ENCODE measurements around the gene FZD4.
A peak's percentile ranks its signal among the peaks of the same experiment; 100 is the strongest.
"Not testable (repeated sequence)": the region's sequence is repeated elsewhere in the genome, so short reads cannot be mapped to it uniquely, and the experiment has no call there.

The FZD4 gene

GRCh38 chr11:86940122-86940777 is 14.9 kb downstream of the FZD4 start:
- H3K4me3 ChIP-seq (ENCODE audit: low read depth, low read length), result no peak overlapping the region
- no peak for TF ChIP-seq MYC (IDR thresholded peaks at IDR 0.05; ENCODE audit: low read depth, low read length)
- no peak for TF ChIP-seq MAX (IDR thresholded peaks at IDR 0.05; ENCODE audit: low read depth, low read length)
- TF ChIP-seq CTCF (IDR thresholded peaks at IDR 0.05; ENCODE audit: low read depth, low read length), result no peak
- TF ChIP-seq POLR2A (IDR thresholded peaks at IDR 0.05; ENCODE audit: extremely low read depth, insufficient read length), result no peak
- DNase-seq (ENCODE audit: low read depth), result no peak

GRCh38 chr11:86938900-86939880 is 16.0 kb downstream of the FZD4 start:
- no peak overlapping the region for H3K4me3 ChIP-seq (ENCODE audit: low read depth, low read length)
- TF ChIP-seq CTCF (IDR thresholded peaks at IDR 0.05; ENCODE audit: low read depth, low read length) (peak; percentile 66), MYC (IDR thresholded peaks at IDR 0.05; ENCODE audit: low read depth, low read length) (no peak)
- DNase-seq (ENCODE audit: low read depth), result peak; percentile 64

GRCh38 chr11:86938203-86938899 is 16.8 kb downstream of the FZD4 start:
- TF ChIP-seq MYC (IDR thresholded peaks at IDR 0.05; ENCODE audit: low read depth, low read length), result no peak
- TF ChIP-seq POLR2A (IDR thresholded peaks at IDR 0.05; ENCODE audit: extremely low read depth, insufficient read length), result no peak
- TF ChIP-seq CTCF (IDR thresholded peaks at IDR 0.05; ENCODE audit: low read depth, low read length), result no peak
- no peak for TF ChIP-seq MAX (IDR thresholded peaks at IDR 0.05; ENCODE audit: low read depth, low read length)
- DNase-seq (ENCODE audit: low read depth), result no peak
- no peak overlapping the region for H3K4me3 ChIP-seq (ENCODE audit: low read depth, low read length)

- not testable (repeated sequence) for DNase-seq (ENCODE audit: low read depth); H3K4me3 ChIP-seq (ENCODE audit: low read depth, low read length)
Measured at GRCh38 chr11:86937193-86937806, 17.9 kb downstream of the FZD4 start.

- no peak for DNase-seq (ENCODE audit: low read depth)
- TF ChIP-seq MYC (IDR thresholded peaks at IDR 0.05; ENCODE audit: low read depth, low read length), result no peak
- no peak for TF ChIP-seq POLR2A (IDR thresholded peaks at IDR 0.05; ENCODE audit: extremely low read depth, insufficient read length)
- no peak for TF ChIP-seq CTCF (IDR thresholded peaks at IDR 0.05; ENCODE audit: low read depth, low read length)
- TF ChIP-seq MAX (IDR thresholded peaks at IDR 0.05; ENCODE audit: low read depth, low read length), result no peak
Measured at GRCh38 chr11:86934926-86935579, 20.1 kb downstream of the FZD4 start.

More at GRCh38 chr11:86934926-86935579, 20.1 kb downstream of the FZD4 start:
- no peak overlapping the region for H3K4me3 ChIP-seq (ENCODE audit: low read depth, low read length)
